Osteoblast (primary cell): ENCODE measurements around the gene MTMR2. TPM values are rescaled to one million over a fixed set of nuclear protein-coding genes. Genes with fewer than 3 reads are reported as not detected.

Source experiments
- DNase-seq: peaks from one replicate; pipeline ENCODE4 v3.0.0; 2011; ENCODE audit warnings: low spot score, mixed read lengths; ENCODE audit not compliant: insufficient read length; ENCODE audit errors: missing footprints
- H2AFZ ChIP-seq: 2 replicates; pipeline ENCODE4 v1.6.0; 2011; ENCODE audit warnings: mild to moderate bottlenecking, low read length
- H3K27ac ChIP-seq: 2 replicates; pipeline ENCODE4 v1.5.1; 2011; ENCODE audit warnings: mild to moderate bottlenecking, low read depth, low read length, moderate library complexity
- H3K27me3 ChIP-seq: 2 replicates; pipeline ENCODE4 v1.6.0; 2012; ENCODE audit warnings: mild to moderate bottlenecking, control low read depth, inconsistent platforms, low read length, moderate library complexity; ENCODE audit not compliant: insufficient read depth
- H3K36me3 ChIP-seq: 2 replicates; pipeline ENCODE4 v1.5.1; 2011; ENCODE audit warnings: mild to moderate bottlenecking, low read length, control low read depth, moderate library complexity; ENCODE audit not compliant: insufficient read depth
- H3K4me1 ChIP-seq: 2 replicates; pipeline ENCODE4 v1.5.1; 2011; ENCODE audit warnings: mild to moderate bottlenecking, low read length, control low read depth, moderate library complexity; ENCODE audit not compliant: insufficient read depth
- H3K4me2 ChIP-seq: 2 replicates; pipeline ENCODE4 v1.6.0; 2011; ENCODE audit warnings: mild to moderate bottlenecking, low read length; ENCODE audit not compliant: insufficient read depth
- H3K4me3 ChIP-seq: fragments of 200-600 bp; sonication (generic); 3 replicates; pipeline ENCODE4 v1.5.1; 2012; ENCODE audit warnings: mild to moderate bottlenecking, low read length, inconsistent platforms; ENCODE audit not compliant: insufficient read depth
- H3K79me2 ChIP-seq: 2 replicates; pipeline ENCODE4 v1.6.0; 2012; ENCODE audit warnings: mild to moderate bottlenecking, low read length, control low read depth, inconsistent platforms; ENCODE audit not compliant: insufficient read depth
- H3K9me3 ChIP-seq: 2 replicates; pipeline ENCODE4 v1.5.1; 2011; ENCODE audit warnings: low read depth, low read length, control low read depth
- H4K20me1 ChIP-seq: 2 replicates; pipeline ENCODE4 v1.6.0; 2012; ENCODE audit warnings: mild to moderate bottlenecking, low read length, control low read depth; ENCODE audit not compliant: insufficient read depth
- total RNA-seq: library from RNA; depleted of rRNA; stranded (reverse); fragments of >200 nt; gene quantifications from 2 replicates; pipeline ENCODE4 v1.2.3, GENCODE V29; 2012
- TF ChIP-seq, protein P1 (sequence below): IDR thresholded peaks from 2 replicates; pipeline ENCODE4 v1.5.1; 2011; ENCODE audit warnings: mild to moderate bottlenecking, low read depth, low read length, moderate library complexity; ENCODE audit errors: extremely low read depth

The MTMR2 gene
- total RNA-seq, 1 donor: 44.9 TPM

DNA sequence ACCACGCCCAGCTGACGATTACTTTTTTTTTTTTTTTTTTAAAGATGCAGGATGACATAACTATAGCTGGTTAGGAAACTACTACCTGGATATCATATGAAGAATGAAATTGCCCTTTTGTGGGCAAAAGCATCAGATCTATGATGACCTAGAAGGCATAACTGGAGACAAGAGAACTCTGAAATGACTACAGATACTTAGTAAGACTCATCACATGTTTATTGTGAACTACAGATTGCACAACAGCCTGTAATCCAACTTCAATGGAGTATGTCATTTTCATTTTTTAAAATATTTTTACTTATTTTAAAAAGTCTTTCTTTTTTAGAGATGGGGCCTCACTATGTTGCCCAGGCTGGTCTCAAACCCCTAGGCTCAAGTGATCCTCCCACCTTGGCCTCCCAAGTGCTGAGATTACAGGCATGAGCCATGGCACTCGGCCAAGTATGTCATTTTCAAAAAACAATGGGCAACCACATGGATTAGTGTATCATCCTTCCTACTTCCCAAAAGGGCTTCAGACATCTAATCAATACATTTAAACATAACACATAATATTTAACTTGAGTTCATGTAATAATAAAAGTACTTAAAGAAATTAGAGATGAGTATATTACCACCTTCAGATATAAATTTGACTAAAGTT is 3.3 kb downstream of the MTMR2 start:
- no peak overlapping the region for H3K27ac ChIP-seq
- peaks cover 27% of the 10 kb centered on the region for H3K4me1 ChIP-seq
- H3K36me3 ChIP-seq: no peaks in the 10 kb centered on the region
- TF ChIP-seq, protein P1, sequence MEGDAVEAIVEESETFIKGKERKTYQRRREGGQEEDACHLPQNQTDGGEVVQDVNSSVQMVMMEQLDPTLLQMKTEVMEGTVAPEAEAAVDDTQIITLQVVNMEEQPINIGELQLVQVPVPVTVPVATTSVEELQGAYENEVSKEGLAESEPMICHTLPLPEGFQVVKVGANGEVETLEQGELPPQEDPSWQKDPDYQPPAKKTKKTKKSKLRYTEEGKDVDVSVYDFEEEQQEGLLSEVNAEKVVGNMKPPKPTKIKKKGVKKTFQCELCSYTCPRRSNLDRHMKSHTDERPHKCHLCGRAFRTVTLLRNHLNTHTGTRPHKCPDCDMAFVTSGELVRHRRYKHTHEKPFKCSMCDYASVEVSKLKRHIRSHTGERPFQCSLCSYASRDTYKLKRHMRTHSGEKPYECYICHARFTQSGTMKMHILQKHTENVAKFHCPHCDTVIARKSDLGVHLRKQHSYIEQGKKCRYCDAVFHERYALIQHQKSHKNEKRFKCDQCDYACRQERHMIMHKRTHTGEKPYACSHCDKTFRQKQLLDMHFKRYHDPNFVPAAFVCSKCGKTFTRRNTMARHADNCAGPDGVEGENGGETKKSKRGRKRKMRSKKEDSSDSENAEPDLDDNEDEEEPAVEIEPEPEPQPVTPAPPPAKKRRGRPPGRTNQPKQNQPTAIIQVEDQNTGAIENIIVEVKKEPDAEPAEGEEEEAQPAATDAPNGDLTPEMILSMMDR: no peak
- peaks cover 3% of the 10 kb centered on the region for H4K20me1 ChIP-seq
- no peak overlapping the region for H2AFZ ChIP-seq
- H3K4me3 ChIP-seq: no peak overlapping the region
- no peak for DNase-seq
- H3K79me2 ChIP-seq: peaks cover 94% of the 10 kb centered on the region
- H3K9me3 ChIP-seq: no peaks in the 10 kb centered on the region
- H3K27me3 ChIP-seq: no peaks in the 10 kb centered on the region
- no peak overlapping the region for H3K4me2 ChIP-seq

DNA sequence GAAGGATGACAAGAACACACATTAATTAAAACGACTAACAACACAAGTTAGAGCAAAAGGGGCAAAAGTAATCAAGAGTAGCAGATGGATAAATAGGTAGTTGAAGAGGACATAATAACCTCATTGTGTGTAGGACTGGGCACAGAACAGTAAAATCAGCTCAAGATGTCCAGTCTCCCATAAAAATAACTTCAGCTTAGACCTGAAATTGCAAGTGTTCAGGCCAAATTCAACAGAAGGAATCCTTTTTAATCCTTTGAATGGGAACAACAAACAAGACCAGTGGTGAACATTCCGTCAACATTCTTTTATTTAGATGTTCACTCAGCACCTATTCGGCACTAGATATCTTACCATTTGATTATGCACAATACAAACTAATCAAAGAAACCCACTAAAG is 4.4 kb downstream of the MTMR2 start:
- Histone ChIP-seq H4K20me1 (peaks cover 3% of the 10 kb centered on the region), H3K79me2 (peaks cover 95% of the 10 kb centered on the region), H3K4me3 (no peak overlapping the region), H3K27me3 (no peaks in the 10 kb centered on the region), H2AFZ (no peak overlapping the region), H3K4me1 (peaks cover 29% of the 10 kb centered on the region), H3K27ac (no peak overlapping the region), H3K9me3 (no peaks in the 10 kb centered on the region), H3K4me2 (no peak overlapping the region), H3K36me3 (no peaks in the 10 kb centered on the region)
- TF ChIP-seq, protein P1: no peak
- no peak for DNase-seq

DNA sequence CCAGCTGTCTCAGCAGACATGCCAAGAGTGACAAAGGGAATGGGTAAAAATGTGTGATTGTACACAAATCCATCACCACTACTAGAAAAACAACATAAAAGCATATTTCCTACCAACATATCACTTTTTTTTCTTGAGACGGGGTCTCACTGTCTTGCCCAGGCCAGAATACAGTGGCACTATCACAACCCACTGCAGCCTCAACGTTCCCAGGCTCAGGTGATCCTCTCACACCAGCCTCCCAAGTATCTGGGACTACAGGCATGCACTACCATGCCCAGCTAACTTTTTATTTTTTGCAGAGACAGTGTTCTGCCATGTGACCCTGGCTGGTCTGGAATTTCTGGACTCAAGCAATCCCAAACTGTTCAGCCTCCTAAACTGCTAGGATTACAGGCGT is 5.2 kb downstream of the MTMR2 start:
- H3K9me3 ChIP-seq: no peaks in the 10 kb centered on the region
- TF ChIP-seq, protein P1: no peak
- H3K4me1 ChIP-seq: peaks cover 37% of the 10 kb centered on the region
- H2AFZ ChIP-seq: no peak overlapping the region
- H3K4me3 ChIP-seq: no peak overlapping the region
- no peak for DNase-seq
- no peaks in the 10 kb centered on the region for H3K27me3 ChIP-seq
- no peak overlapping the region for H3K4me2 ChIP-seq
- no peak overlapping the region for H3K27ac ChIP-seq
- peaks cover 6% of the 10 kb centered on the region for H4K20me1 ChIP-seq
- H3K79me2 ChIP-seq: peaks cover 92% of the 10 kb centered on the region
- H3K36me3 ChIP-seq: no peaks in the 10 kb centered on the region

DNA sequence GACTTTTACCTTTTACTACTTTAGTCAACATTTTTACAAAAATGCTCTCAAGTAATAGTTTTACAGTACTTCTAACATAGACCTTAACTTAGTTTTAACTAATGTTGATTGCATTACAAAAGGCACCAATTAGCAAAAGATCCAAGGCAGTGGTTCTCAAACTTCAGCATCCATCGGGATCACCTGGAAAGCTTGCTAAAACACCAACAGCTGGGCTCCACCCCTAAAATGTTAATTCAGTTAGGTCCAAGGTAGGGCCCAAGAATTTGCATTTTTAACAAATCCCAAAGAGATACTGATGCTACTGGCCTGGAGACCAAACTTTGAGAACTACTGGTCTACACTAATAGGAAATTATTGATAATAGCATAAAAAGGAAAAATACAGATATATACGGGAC is 5.9 kb downstream of the MTMR2 start:
- DNase-seq: no peak
- H3K4me3 ChIP-seq: no peak overlapping the region
- TF ChIP-seq, protein P1: no peak
- H3K4me1 ChIP-seq: peaks cover 41% of the 10 kb centered on the region
- peaks cover 6% of the 10 kb centered on the region for H4K20me1 ChIP-seq
- no peak overlapping the region for H3K4me2 ChIP-seq
- H2AFZ ChIP-seq: no peak overlapping the region
- no peaks in the 10 kb centered on the region for H3K9me3 ChIP-seq
- H3K79me2 ChIP-seq: peaks cover 85% of the 10 kb centered on the region
- H3K27ac ChIP-seq: no peak overlapping the region
- no peaks in the 10 kb centered on the region for H3K36me3 ChIP-seq
- no peaks in the 10 kb centered on the region for H3K27me3 ChIP-seq
